Caco-2 (cell line): Measurements from ENCODE around the gene SH3BP2. TPM values are rescaled to one million over a fixed set of nuclear protein-coding genes. Genes with fewer than 3 reads are reported as not detected.

ENCODE experiments used
- BruUV-seq: library from RNA; stranded (reverse); fragments of 400-500 nt; replicated peaks from 2 replicates; lab custom pipeline; 2021; lab: Mats Ljungman, UMichigan
- CTCF ChIA-PET: fragments of 300-600 bp; sonication (Branson Sonifier 250); formaldehyde crosslinking; loops from one replicate; lab custom pipeline; 2022; ENCODE audit warnings: antibody characterized with exemption; lab: Charles Lee
- POLR2A ChIA-PET: fragments of 300-600 bp; sonication (Branson Sonifier 250); formaldehyde crosslinking; loops from one replicate; lab custom pipeline; 2022; ENCODE audit warnings: antibody characterized with exemption; lab: Charles Lee
- DNase-seq, 2 experiments: peaks; one replicate each; pipeline versions ENCODE4 v3.0.0 to v3.0.0-alpha.2; 2020 to 2022
- H3K27me3 ChIP-seq: replicated peaks from 2 replicates; pipeline ENCODE4 v1.6.0; 2011; ENCODE audit warnings: low read length; ENCODE audit not compliant: control insufficient read depth, insufficient read depth
- H3K36me3 ChIP-seq: 2 replicates; pipeline ENCODE4 v1.5.1; 2011; ENCODE audit warnings: low read length; ENCODE audit not compliant: control insufficient read depth, insufficient read depth
- H3K4me1 ChIP-seq: fragments of 250-450 bp; sonication (Bioruptor Pico); 2 replicates; pipeline ENCODE4 v1.5.1; 2020; ENCODE audit warnings: mild to moderate bottlenecking
- H3K4me3 ChIP-seq: 2 replicates; pipeline ENCODE4 v1.5.1; 2011; ENCODE audit warnings: low read depth, mild to moderate bottlenecking, control low read depth, low read length
- H3K9me3 ChIP-seq: fragments of 250-450 bp; sonication (Bioruptor Pico); 2 replicates; pipeline ENCODE4 v1.5.1; 2020; ENCODE audit warnings: mild to moderate bottlenecking, moderate library complexity
- H3K27ac Mint-ChIP-seq: one replicate; pipeline ENCODE4 v1.8.0; 2022; ENCODE audit warnings: mixed read lengths; ENCODE audit not compliant: unreplicated experiment
- H3K27me3 Mint-ChIP-seq: one replicate; pipeline ENCODE4 v1.8.0; 2022; ENCODE audit warnings: mixed read lengths; ENCODE audit not compliant: insufficient read depth, unreplicated experiment
- H3K36me3 Mint-ChIP-seq: one replicate; pipeline ENCODE4 v1.8.0; 2022; ENCODE audit warnings: mild to moderate bottlenecking, mixed read lengths; ENCODE audit not compliant: insufficient read depth, unreplicated experiment
- H3K4me1 Mint-ChIP-seq: one replicate; pipeline ENCODE4 v1.8.0; 2022; ENCODE audit warnings: low read depth, mixed read lengths; ENCODE audit not compliant: unreplicated experiment
- H3K4me3 Mint-ChIP-seq: one replicate; pipeline ENCODE4 v1.8.0; 2022; ENCODE audit warnings: mild to moderate bottlenecking, moderate library complexity, mixed read lengths; ENCODE audit not compliant: unreplicated experiment
- H3K9me3 Mint-ChIP-seq: one replicate; pipeline ENCODE4 v1.8.0; 2022; ENCODE audit warnings: mixed read lengths; ENCODE audit not compliant: unreplicated experiment
- intact Hi-C: fragments of 100-400 bp; cut with micrococcal nuclease; formaldehyde crosslinking; loops from one replicate; pipeline ENCODE4 v1.10.0; 2022; ENCODE audit not compliant: unreplicated experiment
- total RNA-seq: library from RNA; stranded (reverse); gene quantifications from 2 replicates; pipeline ENCODE4 v1.2.3, GENCODE V29; 2022
- TF ChIP-seq, protein P1 (sequence below), 2 experiments: fragments of 200-600 bp in 1 of 2; IDR thresholded peaks; 1 replicate in 1 of 2; 2 replicates in 1 of 2; pipeline versions ENCODE4 v1.5.1 to v1.8.0; 2011 to 2022; ENCODE audit warnings: antibody characterized with exemption in 1 of 2, control low read depth in 1 of 2, inconsistent platforms in 1 of 2, low read depth in 1 of 2, low read length in 1 of 2, mild to moderate bottlenecking in 1 of 2, moderate library complexity in 1 of 2; ENCODE audit not compliant: insufficient read depth in 1 of 2, severe bottlenecking in 1 of 2, unreplicated experiment in 1 of 2

Gene SH3BP2
- total RNA-seq, 1 experiment from 2014 or later, result 44.4 TPM

DNA sequence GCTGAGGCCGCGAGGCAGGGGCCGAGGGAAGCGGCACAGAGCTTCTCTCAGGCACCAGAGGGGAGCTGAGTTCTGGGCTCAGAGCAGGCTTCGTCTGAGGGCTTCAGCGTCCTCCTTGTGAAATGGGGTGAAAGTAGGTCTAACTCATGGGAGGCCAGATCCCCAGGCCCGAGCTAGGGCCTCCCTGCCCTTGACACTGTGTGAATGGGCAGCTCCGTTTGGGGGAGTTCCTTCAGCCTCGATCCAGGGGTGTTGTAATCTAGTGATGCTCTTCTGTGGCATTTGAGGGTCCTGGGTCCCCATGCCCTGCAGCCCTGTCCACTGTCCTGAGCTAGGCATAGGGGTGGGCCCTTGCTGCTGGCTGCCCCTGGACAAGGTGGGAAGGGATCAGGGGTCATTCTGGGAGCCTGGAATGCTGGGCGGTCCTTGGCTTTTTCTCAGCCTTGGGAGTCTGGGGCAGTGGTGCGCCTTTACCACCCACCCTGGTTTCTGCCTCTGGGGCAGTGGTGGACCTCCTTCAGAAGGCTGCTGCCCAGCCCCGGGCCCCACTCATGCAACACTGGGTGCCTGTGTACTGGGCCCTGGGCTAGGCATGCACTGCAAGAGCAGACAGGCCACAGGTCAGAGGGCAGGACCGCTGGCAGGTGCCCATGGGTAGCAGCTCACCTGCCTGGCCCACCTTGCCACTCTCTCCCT is 4.1 kb downstream of the SH3BP2 start:
- POLR2A ChIA-PET, result no interaction called here
- CTCF ChIA-PET, result no interaction called here
- H3K4me3 ChIP-seq, result no peak overlapping the region
- no peaks in the 10 kb centered on the region for H3K27me3 Mint-ChIP-seq
- no TSS peak for BruUV-seq
- H3K36me3 ChIP-seq, result no peaks in the 10 kb centered on the region
- no peak overlapping the region for H3K4me3 Mint-ChIP-seq
- peaks cover 23% of the 10 kb centered on the region for H3K4me1 ChIP-seq
- no peaks in the 10 kb centered on the region for H3K27me3 ChIP-seq
- DNase-seq, result peak in 1 of 2 experiments; percentile 21
- TF ChIP-seq, protein P1, sequence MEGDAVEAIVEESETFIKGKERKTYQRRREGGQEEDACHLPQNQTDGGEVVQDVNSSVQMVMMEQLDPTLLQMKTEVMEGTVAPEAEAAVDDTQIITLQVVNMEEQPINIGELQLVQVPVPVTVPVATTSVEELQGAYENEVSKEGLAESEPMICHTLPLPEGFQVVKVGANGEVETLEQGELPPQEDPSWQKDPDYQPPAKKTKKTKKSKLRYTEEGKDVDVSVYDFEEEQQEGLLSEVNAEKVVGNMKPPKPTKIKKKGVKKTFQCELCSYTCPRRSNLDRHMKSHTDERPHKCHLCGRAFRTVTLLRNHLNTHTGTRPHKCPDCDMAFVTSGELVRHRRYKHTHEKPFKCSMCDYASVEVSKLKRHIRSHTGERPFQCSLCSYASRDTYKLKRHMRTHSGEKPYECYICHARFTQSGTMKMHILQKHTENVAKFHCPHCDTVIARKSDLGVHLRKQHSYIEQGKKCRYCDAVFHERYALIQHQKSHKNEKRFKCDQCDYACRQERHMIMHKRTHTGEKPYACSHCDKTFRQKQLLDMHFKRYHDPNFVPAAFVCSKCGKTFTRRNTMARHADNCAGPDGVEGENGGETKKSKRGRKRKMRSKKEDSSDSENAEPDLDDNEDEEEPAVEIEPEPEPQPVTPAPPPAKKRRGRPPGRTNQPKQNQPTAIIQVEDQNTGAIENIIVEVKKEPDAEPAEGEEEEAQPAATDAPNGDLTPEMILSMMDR (IDR thresholded peaks at IDR 0.05; ENCODE audit: insufficient read depth in 1 of 2, low read depth in 1 of 2, low read length in 1 of 2, severe bottlenecking in 1 of 2, unreplicated experiment in 1 of 2), result no peak
- no peaks in the 10 kb centered on the region for H3K4me1 Mint-ChIP-seq
- no peaks in the 10 kb centered on the region for H3K9me3 ChIP-seq
- H3K9me3 Mint-ChIP-seq, result no peaks in the 10 kb centered on the region
- intact Hi-C loops, result no loop called here
- peaks cover 3% of the 10 kb centered on the region for H3K36me3 Mint-ChIP-seq
- no peak overlapping the region for H3K27ac Mint-ChIP-seq

DNA sequence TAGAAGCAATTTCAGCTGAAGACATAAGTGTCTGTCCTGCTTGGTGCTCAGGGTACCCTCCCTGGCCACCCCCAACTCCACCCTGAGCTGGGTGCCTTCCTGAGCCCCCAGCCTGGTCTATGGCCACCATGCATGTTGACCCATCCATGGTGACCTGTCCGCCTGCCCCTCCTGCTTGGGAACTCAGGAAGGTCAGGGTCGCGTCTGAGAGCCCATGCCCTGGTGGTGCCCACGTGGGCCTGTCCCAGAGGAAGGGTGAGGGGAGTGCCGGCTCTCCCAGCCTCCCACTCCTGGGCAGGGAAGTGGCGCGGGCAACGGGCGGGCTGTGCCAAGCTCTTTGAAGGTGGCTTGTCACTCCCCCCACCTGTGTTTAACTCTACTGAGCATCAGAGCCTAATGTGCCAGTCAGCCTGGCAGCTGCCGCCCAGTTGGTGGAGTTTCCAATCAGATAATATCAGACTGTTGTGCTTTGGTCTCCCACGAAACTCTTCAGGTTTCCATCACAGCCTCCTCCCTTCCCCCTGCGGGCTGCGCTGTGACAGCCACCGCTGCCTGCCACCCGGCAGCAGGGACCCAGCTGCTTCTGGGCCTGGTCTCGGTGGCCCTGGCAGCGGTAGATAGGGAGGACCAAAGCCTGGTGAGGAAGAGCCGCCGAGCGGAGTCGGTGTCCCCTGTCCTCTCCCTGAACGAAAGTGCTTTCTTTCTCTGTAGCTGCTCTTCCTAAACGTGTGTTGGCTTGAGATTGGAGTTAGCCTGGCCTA is 4.8 kb downstream of the SH3BP2 start:
- Histone ChIP-seq H3K27me3 (no peaks in the 10 kb centered on the region), H3K4me1 (peaks cover 16% of the 10 kb centered on the region; the same call in 1 of the 2 replicates), H3K9me3 (no peaks in the 10 kb centered on the region), H3K4me3 (no peak overlapping the region), H3K36me3 (no peaks in the 10 kb centered on the region)
- no peak overlapping the region for H3K27ac Mint-ChIP-seq
- H3K4me3 Mint-ChIP-seq, result no peak overlapping the region
- H3K27me3 Mint-ChIP-seq, result no peaks in the 10 kb centered on the region
- peak in 1 of 2 experiments; percentile 21 for DNase-seq
- no TSS peak for BruUV-seq
- no peaks in the 10 kb centered on the region for H3K9me3 Mint-ChIP-seq
- CTCF ChIA-PET, result no interaction called here
- no peaks in the 10 kb centered on the region for H3K4me1 Mint-ChIP-seq
- POLR2A ChIA-PET, result no interaction called here
- intact Hi-C loops, result no loop called here
- TF ChIP-seq, protein P1 (IDR thresholded peaks at IDR 0.05; ENCODE audit: insufficient read depth in 1 of 2, low read depth in 1 of 2, low read length in 1 of 2, severe bottlenecking in 1 of 2, unreplicated experiment in 1 of 2), result no peak
- H3K36me3 Mint-ChIP-seq, result no peaks in the 10 kb centered on the region

DNA sequence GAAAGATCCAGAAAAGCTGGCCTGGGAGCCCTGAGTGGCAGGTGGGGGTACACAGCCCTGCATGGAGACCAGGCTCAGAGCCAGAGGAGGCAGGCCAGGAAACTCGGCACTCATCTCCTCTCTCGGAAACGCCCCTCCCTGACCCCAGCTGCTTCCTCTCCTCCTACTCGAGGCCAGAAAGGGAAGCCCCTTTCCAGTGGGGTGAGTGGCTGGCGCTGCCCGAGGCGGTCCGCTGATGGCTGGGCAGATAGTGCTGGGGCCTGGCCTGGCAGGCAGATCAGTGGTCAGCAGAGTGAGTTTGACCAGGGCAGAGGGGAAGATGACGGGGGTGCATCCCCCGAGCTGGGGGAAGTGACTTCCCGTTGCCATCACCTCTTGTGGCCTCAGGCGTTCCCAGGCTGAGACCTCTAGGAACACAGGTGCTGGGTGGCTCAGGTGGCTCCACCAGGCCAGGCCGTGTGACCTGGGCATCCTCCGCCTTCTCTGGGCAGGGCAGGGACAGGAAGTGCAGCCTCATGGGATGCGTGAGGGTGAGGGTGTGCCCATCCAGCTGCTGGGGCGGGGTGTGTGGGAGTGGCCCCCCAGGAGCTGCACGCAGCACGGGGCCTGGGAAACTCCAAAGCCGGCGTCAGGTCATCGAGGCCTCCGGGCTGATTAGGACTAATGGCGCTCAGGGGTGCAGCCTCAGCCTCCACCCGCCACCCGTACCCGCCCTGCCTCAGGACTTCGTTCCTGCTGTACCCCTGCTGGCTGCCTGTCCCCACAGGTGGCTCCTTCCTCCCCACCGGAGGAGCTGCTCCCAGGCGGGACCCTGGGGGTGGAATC is 5.7 kb downstream of the SH3BP2 start:
- Histone ChIP-seq H3K36me3 (no peaks in the 10 kb centered on the region), H3K9me3 (no peaks in the 10 kb centered on the region), H3K27me3 (no peaks in the 10 kb centered on the region), H3K4me1 (peaks cover 13% of the 10 kb centered on the region; the same call in 1 of the 2 replicates), H3K4me3 (no peak overlapping the region)
- Mint-ChIP-seq H3K27ac (no peak overlapping the region), H3K27me3 (no peaks in the 10 kb centered on the region), H3K4me1 (no peaks in the 10 kb centered on the region), H3K4me3 (no peak overlapping the region), H3K36me3 (no peaks in the 10 kb centered on the region), H3K9me3 (no peaks in the 10 kb centered on the region)
- TF ChIP-seq, protein P1 (IDR thresholded peaks at IDR 0.05; ENCODE audit: insufficient read depth in 1 of 2, low read depth in 1 of 2, low read length in 1 of 2, severe bottlenecking in 1 of 2, unreplicated experiment in 1 of 2), result no peak
- ChIA-PET CTCF (no interaction called here), POLR2A (no interaction called here)
- peak in 1 of 2 experiments; percentile 30 for DNase-seq
- BruUV-seq, result no TSS peak
- intact Hi-C loops, result no loop called here
